Tibial nerve (tissue), 3 donors: Measurements from ENCODE around the gene TNS3.

Source experiments
- POLR2A ChIP-seq, 2 donors: fragments of 450-650 bp; IDR thresholded peaks; one replicate each; pipeline ENCODE4 v1.6.1; 2017; ENCODE audit warnings: antibody characterized with exemption in 2 of 2, mild to moderate bottlenecking in 2 of 2, moderate library complexity in 2 of 2
- TF ChIP-seq, protein P1 (sequence below), 5 experiments: fragments of 200-600 bp in 3 of 5; fragments of 450-650 bp in 2 of 5; sonication (generic) in 3 of 5; IDR thresholded peaks; one replicate each; pipeline ENCODE4 v1.5.1; 2016 to 2019; ENCODE audit warnings: antibody characterized with exemption in 5 of 5, mild to moderate bottlenecking in 3 of 5, moderate library complexity in 2 of 5

DNA sequence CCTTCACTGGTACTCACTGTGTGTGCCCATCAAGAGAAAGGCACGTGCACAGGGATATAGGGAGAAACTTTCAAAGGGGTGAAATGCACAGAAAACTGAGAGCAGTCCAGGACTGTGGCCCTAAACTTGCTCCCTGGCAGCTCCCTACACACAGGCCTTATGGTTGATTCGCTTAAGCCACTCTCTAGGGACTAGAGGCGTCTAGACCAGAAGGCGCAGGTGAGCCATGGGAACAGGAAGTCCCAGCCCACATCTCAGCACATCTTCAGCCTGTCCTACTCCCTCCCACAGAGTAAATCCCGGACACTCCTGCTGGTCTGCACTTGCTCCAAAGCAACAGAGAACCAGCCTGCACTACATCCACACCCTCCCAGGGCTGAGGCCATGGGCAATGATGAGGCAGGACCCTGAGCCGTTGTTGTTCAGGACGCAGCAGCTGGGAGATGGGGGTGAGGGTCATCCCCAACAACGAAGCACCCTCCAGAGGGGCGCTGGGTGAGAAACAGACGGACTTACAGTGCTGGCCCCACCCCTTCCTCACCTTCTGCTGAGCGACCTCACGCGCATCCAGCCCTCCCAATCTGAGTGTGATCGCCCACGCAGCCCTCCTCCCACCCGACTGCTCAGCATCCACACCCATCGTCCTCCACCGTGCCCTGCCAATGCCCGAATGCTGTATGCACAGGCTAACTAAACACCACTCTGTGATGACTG is 109.3 kb downstream of the TNS3 start:
- TF ChIP-seq, protein P1, sequence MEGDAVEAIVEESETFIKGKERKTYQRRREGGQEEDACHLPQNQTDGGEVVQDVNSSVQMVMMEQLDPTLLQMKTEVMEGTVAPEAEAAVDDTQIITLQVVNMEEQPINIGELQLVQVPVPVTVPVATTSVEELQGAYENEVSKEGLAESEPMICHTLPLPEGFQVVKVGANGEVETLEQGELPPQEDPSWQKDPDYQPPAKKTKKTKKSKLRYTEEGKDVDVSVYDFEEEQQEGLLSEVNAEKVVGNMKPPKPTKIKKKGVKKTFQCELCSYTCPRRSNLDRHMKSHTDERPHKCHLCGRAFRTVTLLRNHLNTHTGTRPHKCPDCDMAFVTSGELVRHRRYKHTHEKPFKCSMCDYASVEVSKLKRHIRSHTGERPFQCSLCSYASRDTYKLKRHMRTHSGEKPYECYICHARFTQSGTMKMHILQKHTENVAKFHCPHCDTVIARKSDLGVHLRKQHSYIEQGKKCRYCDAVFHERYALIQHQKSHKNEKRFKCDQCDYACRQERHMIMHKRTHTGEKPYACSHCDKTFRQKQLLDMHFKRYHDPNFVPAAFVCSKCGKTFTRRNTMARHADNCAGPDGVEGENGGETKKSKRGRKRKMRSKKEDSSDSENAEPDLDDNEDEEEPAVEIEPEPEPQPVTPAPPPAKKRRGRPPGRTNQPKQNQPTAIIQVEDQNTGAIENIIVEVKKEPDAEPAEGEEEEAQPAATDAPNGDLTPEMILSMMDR (IDR thresholded peaks at IDR 0.05), result no peak
- TF ChIP-seq POLR2A (IDR thresholded peaks at IDR 0.05), result no peak
